Measurements from ENCODE around the gene CCDC195. TPM values are rescaled to one million over a fixed set of nuclear protein-coding genes. Genes with fewer than 3 reads are reported as not detected.
"Not testable (repeated sequence)": the region's sequence is repeated elsewhere in the genome, so short reads cannot be mapped to it uniquely, and the experiment has no call there.

The CCDC195 gene
- total RNA-seq, 1 donor from 2014 or later = not detected

- no peak for DNase-seq (ENCODE audit: low read depth in 2 of 2)
Observed at GRCh38 chr2:224691563-224691962, 24.6 kb downstream of the CCDC195 start.

GRCh38 chr2:224690868-224691267 is 25.3 kb downstream of the CCDC195 start:
- DNase-seq (ENCODE audit: low read depth in 2 of 2) = peak; percentile 17 to 44

GRCh38 chr2:224689539-224689938 is 26.6 kb downstream of the CCDC195 start:
- no peak for DNase-seq (ENCODE audit: low read depth in 2 of 2)

- no peak for DNase-seq (ENCODE audit: low read depth in 2 of 2)
Observed at GRCh38 chr2:224688997-224689396, 27.2 kb downstream of the CCDC195 start.

GRCh38 chr2:224687156-224687555 is 29.0 kb downstream of the CCDC195 start:
- no peak for DNase-seq (ENCODE audit: low read depth in 2 of 2)

- no peak for DNase-seq (ENCODE audit: low read depth in 2 of 2)
Observed at GRCh38 chr2:224685121-224685520, 31.0 kb downstream of the CCDC195 start.

- DNase-seq (ENCODE audit: low read depth in 2 of 2) = no peak
Observed at GRCh38 chr2:224682134-224682533, 34.0 kb downstream of the CCDC195 start.

- no peak for DNase-seq (ENCODE audit: low read depth in 2 of 2)
Observed at GRCh38 chr2:224671731-224672130, 44.4 kb downstream of the CCDC195 start.

GRCh38 chr2:224670203-224670602 is 46.0 kb downstream of the CCDC195 start:
- DNase-seq (ENCODE audit: low read depth in 2 of 2) = no peak

GRCh38 chr2:224669449-224669848 is 46.7 kb downstream of the CCDC195 start:
- no peak for DNase-seq (ENCODE audit: low read depth in 2 of 2)

- no peak for DNase-seq (ENCODE audit: low read depth in 2 of 2)
Observed at GRCh38 chr2:224668123-224668909, 47.8 kb downstream of the CCDC195 start.

- DNase-seq (ENCODE audit: low read depth in 2 of 2) = no peak
Observed at GRCh38 chr2:224666951-224667553, 49.1 kb downstream of the CCDC195 start.

GRCh38 chr2:224663322-224663721 is 52.8 kb downstream of the CCDC195 start:
- DNase-seq (ENCODE audit: low read depth in 2 of 2) = not testable (repeated sequence)

GRCh38 chr2:224661708-224662107 is 54.5 kb downstream of the CCDC195 start:
- DNase-seq (ENCODE audit: low read depth in 2 of 2) = not testable (repeated sequence)

GRCh38 chr2:224659714-224660113 is 56.5 kb downstream of the CCDC195 start:
- no peak for DNase-seq (ENCODE audit: low read depth in 2 of 2)

GRCh38 chr2:224658780-224659405 is 57.3 kb downstream of the CCDC195 start:
- no peak for DNase-seq (ENCODE audit: low read depth in 2 of 2)

- no peak for DNase-seq (ENCODE audit: low read depth in 2 of 2)
Observed at GRCh38 chr2:224657349-224657748, 58.8 kb downstream of the CCDC195 start.

GRCh38 chr2:224655006-224655537 is 61.1 kb downstream of the CCDC195 start:
- no peak for DNase-seq (ENCODE audit: low read depth in 2 of 2)
